ENCODE data around the gene KCNJ12. TPM values are rescaled to one million over a fixed set of nuclear protein-coding genes. Genes with fewer than 3 reads are reported as not detected.

The KCNJ12 gene
- total RNA-seq, 1 experiment from 2014 or later = 2.3 TPM

- Mint-ChIP-seq H3K27me3 (ENCODE audit: low read depth) (no peaks in the 10 kb centered on the region; the same call in 1 of the 2 replicates), H3K9me3 (no peaks in the 10 kb centered on the region), H3K4me3 (no peak overlapping the region), H3K27ac (no peak overlapping the region), H3K4me1 (no peaks in the 10 kb centered on the region), H3K36me3 (no peaks in the 10 kb centered on the region)
- no peak for DNase-seq (ENCODE audit: low spot score)
- TF ChIP-seq CREM (CRISPR knock-in tag; IDR thresholded peaks at IDR 0.05) (no peak), RORB (CRISPR knock-in tag; IDR thresholded peaks at IDR 0.05) (no peak), GTF2I (CRISPR knock-in tag; conservative IDR thresholded peaks at IDR 0.05) (no peak), SOX15 (CRISPR knock-in tag; IDR thresholded peaks at IDR 0.05) (no peak), ZNF396 (CRISPR knock-in tag; IDR thresholded peaks at IDR 0.05; ENCODE audit: borderline replicate concordance) (no peak), FOXK1 (CRISPR knock-in tag; IDR thresholded peaks at IDR 0.05) (no peak), STAT6 (CRISPR knock-in tag; conservative IDR thresholded peaks at IDR 0.05; ENCODE audit: low read depth) (no peak), IRF1 (CRISPR knock-in tag; IDR thresholded peaks at IDR 0.05) (no peak), ZNF671 (CRISPR knock-in tag; IDR thresholded peaks at IDR 0.05) (no peak), CBFB (CRISPR knock-in tag; IDR thresholded peaks at IDR 0.05; ENCODE audit: low read depth) (no peak), ATF1 (CRISPR knock-in tag; IDR thresholded peaks at IDR 0.05) (no peak), ZNF219 (CRISPR knock-in tag; IDR thresholded peaks at IDR 0.05; ENCODE audit: borderline replicate concordance) (no peak)
- CTCF ChIA-PET = no interaction called here
- POLR2A ChIA-PET = no interaction called here
- no peak for ATAC-seq
Observed at GRCh38 chr17:21425321-21425720, 49.2 kb downstream of the KCNJ12 start.

- no peak overlapping the region for H3K27ac Mint-ChIP-seq
- H3K4me1 Mint-ChIP-seq = no peaks in the 10 kb centered on the region
- ATAC-seq (no peak), DNase-seq (ENCODE audit: low spot score) (no peak)
- H3K36me3 Mint-ChIP-seq = no peaks in the 10 kb centered on the region
- H3K4me3 Mint-ChIP-seq = no peak overlapping the region
- POLR2A ChIA-PET = no interaction called here
- CTCF ChIA-PET = no interaction called here
- H3K9me3 Mint-ChIP-seq = no peaks in the 10 kb centered on the region
- H3K27me3 Mint-ChIP-seq (ENCODE audit: low read depth) = no peaks in the 10 kb centered on the region; the same call in 1 of the 2 replicates
- TF ChIP-seq RELA (CRISPR knock-in tag; IDR thresholded peaks at IDR 0.05; ENCODE audit: borderline replicate concordance) (no peak), ZNF423 (CRISPR knock-in tag; IDR thresholded peaks at IDR 0.05) (no peak), CREM (CRISPR knock-in tag; IDR thresholded peaks at IDR 0.05) (no peak), E2F1 (CRISPR knock-in tag; IDR thresholded peaks at IDR 0.05) (no peak), USF1 (CRISPR knock-in tag; IDR thresholded peaks at IDR 0.05) (no peak), SOX15 (CRISPR knock-in tag; IDR thresholded peaks at IDR 0.05) (no peak), PRRX2 (CRISPR knock-in tag; IDR thresholded peaks at IDR 0.05) (no peak), SP1 (CRISPR knock-in tag; conservative IDR thresholded peaks at IDR 0.05) (no peak), NR2C2 (CRISPR knock-in tag; IDR thresholded peaks at IDR 0.05) (no peak), FOXP4 (CRISPR knock-in tag; IDR thresholded peaks at IDR 0.05) (no peak), ATF2 (CRISPR knock-in tag; IDR thresholded peaks at IDR 0.05; ENCODE audit: borderline replicate concordance, low read depth) (no peak), GTF2I (CRISPR knock-in tag; conservative IDR thresholded peaks at IDR 0.05) (no peak), HMGA2 (CRISPR knock-in tag; IDR thresholded peaks at IDR 0.05) (no peak), ATF1 (CRISPR knock-in tag; IDR thresholded peaks at IDR 0.05) (no peak), CREB1 (CRISPR knock-in tag; IDR thresholded peaks at IDR 0.05) (no peak), PRDM15 (CRISPR knock-in tag; IDR thresholded peaks at IDR 0.05) (no peak), TEAD4 (CRISPR knock-in tag; IDR thresholded peaks at IDR 0.05) (no peak)
Observed at GRCh38 chr17:21425736-21426135, 49.6 kb downstream of the KCNJ12 start.
